GM23248 (cell line): ENCODE results near the gene HSPA1A. TPM values are rescaled to one million over a fixed set of nuclear protein-coding genes. Genes with fewer than 3 reads are reported as not detected.

Experiments used
- DNase-seq: peaks from one replicate; pipeline ENCODE4 v3.0.0-alpha.2; 2015
- H2AFZ ChIP-seq: fragments of 200-600 bp; sonication (generic); 2 replicates; pipeline ENCODE4 v1.6.1; 2016; ENCODE audit warnings: antibody characterized with exemption
- H3F3A ChIP-seq: fragments of 200-600 bp; sonication (generic); 2 replicates; pipeline ENCODE4 v1.6.1; 2016; ENCODE audit warnings: mild to moderate bottlenecking, antibody characterized with exemption, mixed run types; ENCODE audit not compliant: insufficient read depth
- H3K27ac ChIP-seq: fragments of 200-600 bp; sonication (generic); 2 replicates; pipeline ENCODE4 v1.5.1; 2016; ENCODE audit warnings: mild to moderate bottlenecking
- H3K27me3 ChIP-seq: fragments of 200-600 bp; sonication (generic); replicated peaks from 2 replicates; pipeline ENCODE4 v1.6.1; 2016; ENCODE audit warnings: mild to moderate bottlenecking; ENCODE audit not compliant: insufficient read depth
- H3K36me3 ChIP-seq: fragments of 200-600 bp; sonication (generic); 2 replicates; pipeline ENCODE4 v1.6.1; 2016; ENCODE audit warnings: low read depth, mild to moderate bottlenecking
- H3K4me1 ChIP-seq: fragments of 200-600 bp; sonication (generic); 2 replicates; pipeline ENCODE4 v1.6.1; 2016; ENCODE audit warnings: mild to moderate bottlenecking; ENCODE audit not compliant: insufficient read depth
- H3K4me2 ChIP-seq: fragments of 200-600 bp; sonication (generic); one replicate; pipeline ENCODE4 v1.6.1; 2016; ENCODE audit warnings: mild to moderate bottlenecking; ENCODE audit not compliant: unreplicated experiment
- H3K4me3 ChIP-seq: fragments of 200-600 bp; sonication (generic); 2 replicates; pipeline ENCODE4 v1.5.1; 2016; ENCODE audit warnings: mild to moderate bottlenecking
- H3K79me2 ChIP-seq: fragments of 200-600 bp; sonication (generic); 2 replicates; pipeline ENCODE4 v1.6.1; 2016; ENCODE audit warnings: mild to moderate bottlenecking; ENCODE audit not compliant: insufficient read depth
- H3K9ac ChIP-seq: fragments of 200-600 bp; sonication (generic); 2 replicates; pipeline ENCODE4 v1.6.1; 2016; ENCODE audit warnings: mild to moderate bottlenecking
- H3K9me2 ChIP-seq: fragments of 200-600 bp; sonication (generic); 2 replicates; pipeline ENCODE4 v1.6.1; 2016; ENCODE audit warnings: mixed run types, mild to moderate bottlenecking, moderate library complexity; ENCODE audit not compliant: insufficient read depth
- H3K9me3 ChIP-seq: fragments of 200-600 bp; sonication (generic); one replicate; pipeline ENCODE4 v1.6.1; 2017; ENCODE audit warnings: low read depth
- H4K20me1 ChIP-seq: fragments of 200-600 bp; sonication (generic); 2 replicates; pipeline ENCODE4 v1.6.0; 2016; ENCODE audit not compliant: insufficient read depth
- EZH2 ChIP-seq: fragments of 200-600 bp; sonication (generic); IDR thresholded peaks from 2 replicates; pipeline ENCODE4 v1.6.1; 2018; ENCODE audit warnings: antibody characterized with exemption, mild to moderate bottlenecking; ENCODE audit not compliant: insufficient read depth, poor library complexity, severe bottlenecking
- EZH2phosphoT487 ChIP-seq: fragments of 200-600 bp; sonication (generic); IDR thresholded peaks from 2 replicates; pipeline ENCODE4 v1.6.1; 2018; ENCODE audit warnings: antibody characterized with exemption, moderate library complexity, mild to moderate bottlenecking, low read depth; ENCODE audit not compliant: insufficient read depth
- WGBS, 2 experiments: methylation state at CpG; one replicate each; pipeline ENCODE4 v1.1.6; 2015 to 2017; ENCODE audit warnings: low lambda C conversion rate in 2 of 2, low coverage in 1 of 2; ENCODE audit errors: missing lambda C conversion rate in 2 of 2; 5-methylcytosine and 5-hydroxymethylcytosine counted together
- in situ Hi-C: fragments of 300-500 bp; cut with MboI; formaldehyde crosslinking; loops from 2 replicates; pipeline ENCODE4 v1.15.0; 2020
- polyA plus RNA-seq: library from polyadenylated mRNA; unstranded; fragments of >200 nt; fragmentation: Nextera tagmentation; extraction: Ambion mirVana; gene quantifications from 2 replicates; pipeline ENCODE4 v1.2.1, GENCODE V29; 2016
- total RNA-seq: library from RNA; depleted of rRNA; stranded (reverse); fragments of >200 nt; shearing (Covaris generic); gene quantifications from 2 replicates; pipeline ENCODE4 v1.2.3, GENCODE V29; 2014

HSPA1A gene
- total and polyA plus RNA-seq, 2 experiments from 2014 or later: 67.5 to 107 TPM

GRCh38 chr6:31830886-31831335 lies 15.6 kb downstream of the HSPA1A start:
- peaks cover 12% of the 10 kb centered on the region; the same call in 1 of the 2 replicates for H3F3A ChIP-seq
- H3K27me3 ChIP-seq: no peaks in the 10 kb centered on the region
- no peaks in the 10 kb centered on the region for H3K9me2 ChIP-seq
- peak overlapping the region; percentile 95 for H3K4me2 ChIP-seq
- H3K36me3 ChIP-seq: no peaks in the 10 kb centered on the region; the same call in 1 of the 2 replicates
- H3K4me3 ChIP-seq: peak overlapping the region; percentile 81
- no peaks in the 10 kb centered on the region for H3K9me3 ChIP-seq
- no peak for TF ChIP-seq EZH2
- TF ChIP-seq EZH2phosphoT487: no peak
- no peaks in the 10 kb centered on the region for H4K20me1 ChIP-seq
- peaks cover 67% of the 10 kb centered on the region for H3K79me2 ChIP-seq
- in situ Hi-C loops: no loop called here
- H3K27ac ChIP-seq: peak overlapping the region; percentile 59
- H2AFZ ChIP-seq: peak overlapping the region; percentile 56
- 44 to 53% methylated on average over 6 of the region's 6 CpGs for WGBS, 2 experiments
- peaks cover 24% of the 10 kb centered on the region for H3K4me1 ChIP-seq
- DNase-seq: no peak
- peak overlapping the region; percentile 83 for H3K9ac ChIP-seq

GRCh38 chr6:31831350-31832215 lies 16.2 kb downstream of the HSPA1A start:
- H3K9me3 ChIP-seq: no peaks in the 10 kb centered on the region
- H3F3A ChIP-seq: peaks cover 16% of the 10 kb centered on the region
- peak overlapping the region; percentile 83 for H3K9ac ChIP-seq
- H3K79me2 ChIP-seq: peaks cover 70% of the 10 kb centered on the region
- 0 out of 2 replicates have a peak, but pooled peaks cover 1% of the 10 kb centered on the region for H4K20me1 ChIP-seq
- no peaks in the 10 kb centered on the region for H3K27me3 ChIP-seq
- in situ Hi-C loops: no loop called here
- peaks cover 6% of the 10 kb centered on the region; the same call in 1 of the 2 replicates for H3K36me3 ChIP-seq
- peak; percentile 15 for DNase-seq
- H3K27ac ChIP-seq: peak overlapping the region; percentile 7; the same call in 1 of the 2 replicates
- no peak overlapping the region for H2AFZ ChIP-seq
- peaks cover 26% of the 10 kb centered on the region for H3K4me1 ChIP-seq
- TF ChIP-seq EZH2: no peak
- TF ChIP-seq EZH2phosphoT487: no peak
- H3K4me2 ChIP-seq: peak overlapping the region; percentile 95
- H3K9me2 ChIP-seq: no peaks in the 10 kb centered on the region
- peak overlapping the region; percentile 81 for H3K4me3 ChIP-seq
- 84% methylated on average over 15 of the region's 15 CpGs for WGBS, 2 experiments

DNA sequence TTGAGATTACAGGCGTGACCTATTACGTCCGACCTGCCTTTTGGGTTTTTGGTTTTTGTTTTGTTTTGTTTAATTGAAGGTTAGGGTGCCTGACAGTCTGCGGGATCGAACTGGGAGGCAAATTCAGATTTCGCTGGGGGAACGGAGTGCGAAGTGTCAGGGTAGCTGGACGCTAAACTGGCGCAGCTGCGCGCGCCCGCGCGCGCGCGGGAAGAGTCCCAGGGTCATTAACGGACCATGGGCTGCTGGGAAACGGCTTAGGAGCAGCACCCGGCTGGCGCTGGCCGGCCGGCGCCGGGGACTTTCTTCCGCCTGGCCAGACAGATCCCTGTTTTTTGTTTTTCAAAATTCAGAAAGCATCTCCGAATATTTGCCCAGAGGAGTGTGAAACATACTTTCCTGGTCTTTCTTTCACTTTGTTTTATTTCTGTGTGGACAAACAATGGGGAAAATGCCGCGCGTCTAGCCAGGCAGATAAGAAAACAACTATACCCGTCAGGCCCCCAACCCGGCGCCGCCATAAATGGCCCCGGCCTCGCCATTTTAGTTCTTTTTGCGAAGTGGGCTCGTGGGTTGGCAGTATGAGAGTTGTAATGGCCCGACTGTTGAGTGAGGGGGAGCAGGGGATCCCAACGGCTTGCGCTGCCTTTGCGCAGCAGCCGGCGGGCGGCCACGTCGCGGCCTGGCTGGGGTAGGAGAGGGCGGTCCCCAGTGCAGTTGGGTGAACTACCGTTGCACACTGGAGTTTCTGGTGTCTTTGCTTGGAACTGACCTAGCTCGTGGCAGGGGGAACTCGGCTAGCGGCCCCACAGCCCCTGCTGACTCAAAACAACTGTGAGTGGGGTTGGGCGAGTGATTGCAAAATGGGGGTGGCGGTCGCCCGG lies 19.3 kb downstream of the HSPA1A start:
- whole genome bisulfite sequencing, 2 experiments: 1 to 2% methylated on average over 59 of the region's 59 CpGs
- peak; percentile 95 for DNase-seq
- Histone ChIP-seq H3F3A (peaks cover 41% of the 10 kb centered on the region), H3K9me3 (no peaks in the 10 kb centered on the region), H3K4me3 (peak overlapping the region; percentile 88), H3K27me3 (no peaks in the 10 kb centered on the region), H3K9ac (peak overlapping the region; percentile 96), H3K79me2 (peaks cover 97% of the 10 kb centered on the region), H3K4me2 (peak overlapping the region; percentile 99), H3K9me2 (no peaks in the 10 kb centered on the region), H4K20me1 (peaks cover 16% of the 10 kb centered on the region), H3K36me3 (peaks cover 35% of the 10 kb centered on the region), H3K27ac (peak overlapping the region; percentile 93), H2AFZ (peak overlapping the region; percentile 92), H3K4me1 (peaks cover 44% of the 10 kb centered on the region)
- in situ Hi-C loops: no loop called here
- no peak for TF ChIP-seq EZH2

DNA sequence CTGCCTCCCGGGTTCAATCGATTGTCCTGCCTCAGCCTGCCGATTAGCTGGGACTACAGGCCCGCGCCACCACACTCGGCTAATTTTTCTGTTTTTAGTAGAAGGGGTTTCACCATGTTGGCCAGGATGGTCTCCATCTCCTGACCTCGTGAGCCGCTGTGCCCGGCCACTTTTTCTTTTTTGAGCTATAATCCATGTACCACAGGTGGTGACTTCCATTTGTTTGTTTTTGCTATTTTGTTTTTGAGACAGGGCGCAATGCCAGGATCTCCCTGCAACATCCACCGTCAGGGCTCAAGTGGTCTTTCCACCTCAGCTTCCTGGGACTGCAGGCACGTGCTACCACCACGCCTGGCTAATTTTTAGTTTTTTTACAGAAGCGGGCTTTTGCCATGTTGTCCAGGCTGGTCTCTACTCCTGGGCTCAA lies 20.7 kb downstream of the HSPA1A start:
- Histone ChIP-seq H3K27ac (peak overlapping the region; percentile 93), H3K4me3 (peak overlapping the region; percentile 88), H3F3A (peaks cover 55% of the 10 kb centered on the region), H3K4me1 (peaks cover 40% of the 10 kb centered on the region), H3K9me2 (no peaks in the 10 kb centered on the region), H3K79me2 (peaks cover 83% of the 10 kb centered on the region), H4K20me1 (peaks cover 16% of the 10 kb centered on the region), H3K9ac (peak overlapping the region; percentile 96), H3K9me3 (no peaks in the 10 kb centered on the region), H3K36me3 (peaks cover 50% of the 10 kb centered on the region), H3K4me2 (peak overlapping the region; percentile 99), H2AFZ (no peak overlapping the region), H3K27me3 (no peaks in the 10 kb centered on the region)
- in situ Hi-C loops: no loop called here
- DNase-seq: peak; percentile 33
- WGBS, 2 experiments: 12% methylated on average over 14 of the region's 14 CpGs
- TF ChIP-seq EZH2 (no peak), EZH2phosphoT487 (no peak)
